Measurements from ENCODE around the gene PTPRG. TPM values are rescaled to one million over a fixed set of nuclear protein-coding genes. Genes with fewer than 3 reads are reported as not detected.

The PTPRG gene
- total RNA-seq, 4 donors from 2014 or later, result 51.9 to 56.8 (median 54.4) TPM

- no peak overlapping the region for H3K27ac ChIP-seq (replicated peaks in 1 of 4)
These were observed 533.1 kb downstream of the PTPRG start for GRCh38 chr3:62094461-62094860.

GRCh38 chr3:62095080-62095479 lies 533.7 kb downstream of the PTPRG start:
- Histone ChIP-seq H3K9me3 (no peaks in the 10 kb centered on the region), H3K4me3 (no peak overlapping the region), H3K4me1 (peaks cover 9 to 18% (median 13%) of the 10 kb centered on the region in 4 donors), H3K36me3 (no peaks in the 10 kb centered on the region), H3K27ac (replicated peaks in 1 of 4) (no peak overlapping the region), H3K27me3 (no peaks in the 10 kb centered on the region)
- no peak for DNase-seq (ENCODE audit: extremely low spot score)
- WGBS, result 92% methylated on average over 7 of the region's 7 CpGs
- no peak for TF ChIP-seq POLR2AphosphoS5 (IDR thresholded peaks at IDR 0.05)
- intact Hi-C loops (cut with DNase I), result no loop called here

More at GRCh38 chr3:62094461-62094860, 533.1 kb downstream of the PTPRG start:
- intact Hi-C loops (cut with DNase I), result no loop called here
- Histone ChIP-seq H3K27me3 (no peaks in the 10 kb centered on the region), H3K9me3 (no peaks in the 10 kb centered on the region), H3K4me3 (no peak overlapping the region), H3K4me1 (peaks cover 11 to 23% (median 15%) of the 10 kb centered on the region in 4 donors), H3K36me3 (no peaks in the 10 kb centered on the region)
- no peak for DNase-seq (ENCODE audit: extremely low spot score)
- TF ChIP-seq CTCF (IDR thresholded peaks at IDR 0.05) (no peak), EP300 (IDR thresholded peaks at IDR 0.05) (no peak)
- 100% methylated on average over 5 of the region's 5 CpGs for WGBS

- H3K9me3 ChIP-seq, result no peaks in the 10 kb centered on the region
- H3K4me3 ChIP-seq, result no peak overlapping the region
- H3K36me3 ChIP-seq, result no peaks in the 10 kb centered on the region
- TF ChIP-seq POLR2AphosphoS5 (IDR thresholded peaks at IDR 0.05) (no peak), CTCF (IDR thresholded peaks at IDR 0.05) (no peak), EP300 (IDR thresholded peaks at IDR 0.05) (no peak), POLR2A (IDR thresholded peaks at IDR 0.05; ENCODE audit: low read depth) (no peak)
- peaks cover 6 to 24% (median 14%) of the 10 kb centered on the region in 4 donors for H3K4me1 ChIP-seq
- WGBS, result 91% methylated on average over 2 of the region's 2 CpGs
- intact Hi-C loops (cut with DNase I), result no loop called here
- no peaks in the 10 kb centered on the region for H3K27me3 ChIP-seq
- no peak for DNase-seq (ENCODE audit: extremely low spot score)
- H3K27ac ChIP-seq (replicated peaks in 1 of 4), result no peak overlapping the region
These were observed 534.4 kb downstream of the PTPRG start for GRCh38 chr3:62095756-62096155.

- no peaks in the 10 kb centered on the region for H3K9me3 ChIP-seq
- no peak for DNase-seq (ENCODE audit: extremely low spot score)
- no peaks in the 10 kb centered on the region for H3K27me3 ChIP-seq
- no peaks in the 10 kb centered on the region for H3K36me3 ChIP-seq
- H3K27ac ChIP-seq (replicated peaks in 1 of 4), result peak overlapping the region in 3 of 4 donors; percentile 32 to 60 (median 46)
- H3K4me1 ChIP-seq, result peaks cover 6 to 29% (median 22%) of the 10 kb centered on the region in 4 donors
- intact Hi-C loops (cut with DNase I), result no loop called here
- no peak for TF ChIP-seq POLR2AphosphoS5 (IDR thresholded peaks at IDR 0.05)
- no peak for TF ChIP-seq EP300 (IDR thresholded peaks at IDR 0.05)
- no peak for TF ChIP-seq CTCF (IDR thresholded peaks at IDR 0.05)
- no peak for TF ChIP-seq POLR2A (IDR thresholded peaks at IDR 0.05; ENCODE audit: low read depth)
- 95% methylated on average over 1 of the region's 1 CpG for WGBS
- no peak overlapping the region for H3K4me3 ChIP-seq
These were observed 535.1 kb downstream of the PTPRG start for GRCh38 chr3:62096521-62096920.

- H3K36me3 ChIP-seq, result no peaks in the 10 kb centered on the region
- H3K27ac ChIP-seq (replicated peaks in 1 of 4), result peak overlapping the region; percentile 14 to 60 (median 39)
- peaks cover 6 to 30% (median 23%) of the 10 kb centered on the region in 4 donors for H3K4me1 ChIP-seq
- no peaks in the 10 kb centered on the region for H3K9me3 ChIP-seq
- intact Hi-C loops (cut with DNase I), result no loop called here
- no peak for DNase-seq (ENCODE audit: extremely low spot score)
- WGBS, result 87% methylated on average over 9 of the region's 9 CpGs
- no peaks in the 10 kb centered on the region for H3K27me3 ChIP-seq
- no peak overlapping the region for H3K4me3 ChIP-seq
- no peak for TF ChIP-seq POLR2A (IDR thresholded peaks at IDR 0.05; ENCODE audit: low read depth)
- peak in 1 of 2 donors; percentile 53 for TF ChIP-seq POLR2AphosphoS5 (IDR thresholded peaks at IDR 0.05)
These were observed 535.8 kb downstream of the PTPRG start for GRCh38 chr3:62097121-62097520.

Data from esophagus muscularis mucosa (tissue), 4 donors.